SK-N-SH treated with all-trans-retinoic acid at 6 μM for 48 hours (cell line): ENCODE data around the gene GPR153.

ENCODE experiments used
- ATAC-seq: fragments of 200-7000 bp; cut with Tn5 transposase; 3 replicates; pipeline ENCODE4 v1.9.1; 2020; ENCODE audit warnings: mild to moderate bottlenecking, moderate library complexity
- ARNTL ChIP-seq: fragments of 450-650 bp; formaldehyde crosslinking; IDR thresholded peaks from 2 replicates; pipeline ENCODE4 v1.5.0; 2020; ENCODE audit warnings: low read depth, mild to moderate bottlenecking, moderate library complexity, borderline replicate concordance
- BACH2 ChIP-seq: fragments of 250-450 bp; sonication (Bioruptor Pico); IDR thresholded peaks from 2 replicates; pipeline ENCODE4 v1.9.0; 2021; ENCODE audit warnings: mild to moderate bottlenecking, borderline replicate concordance
- CREB5 ChIP-seq: fragments of 250-450 bp; sonication (Bioruptor Pico); IDR thresholded peaks from 2 replicates; pipeline ENCODE4 v1.5.1; 2020; ENCODE audit warnings: low read depth, mild to moderate bottlenecking, moderate library complexity
- CSDC2 ChIP-seq: fragments of 250-450 bp; sonication (Bioruptor Pico); IDR thresholded peaks from 2 replicates; pipeline ENCODE4 v1.5.0; 2020; ENCODE audit warnings: mild to moderate bottlenecking, moderate library complexity
- ESRRG ChIP-seq: fragments of 250-450 bp; sonication (Bioruptor Pico); IDR thresholded peaks from 2 replicates; pipeline ENCODE4 v1.6.1; 2021; ENCODE audit warnings: mild to moderate bottlenecking
- GLIS3 ChIP-seq: fragments of 250-450 bp; sonication (Bioruptor Pico); IDR thresholded peaks from 2 replicates; pipeline ENCODE4 v1.5.0; 2020; ENCODE audit warnings: mild to moderate bottlenecking, moderate library complexity
- ISL1 ChIP-seq: fragments of 250-450 bp; sonication (Bioruptor Pico); IDR thresholded peaks from 2 replicates; pipeline ENCODE4 v2.1.2; 2022; ENCODE audit warnings: mild to moderate bottlenecking, moderate library complexity
- OSR1 ChIP-seq: fragments of 250-450 bp; sonication (Bioruptor Pico); IDR thresholded peaks from 2 replicates; pipeline ENCODE4 v1.8.0; 2022; ENCODE audit warnings: moderate library complexity, mild to moderate bottlenecking, inconsistent platforms
- PPARA ChIP-seq: fragments of 250-450 bp; sonication (Bioruptor Pico); IDR thresholded peaks from 2 replicates; pipeline ENCODE4 v1.5.0; 2020; ENCODE audit warnings: mild to moderate bottlenecking, borderline replicate concordance
- RARB ChIP-seq: fragments of 250-450 bp; sonication (Bioruptor Pico); IDR thresholded peaks from 2 replicates; pipeline ENCODE4 v1.8.0; 2021; ENCODE audit warnings: mild to moderate bottlenecking, moderate library complexity
- SNAI2 ChIP-seq: fragments of 250-450 bp; sonication (Bioruptor Pico); IDR thresholded peaks from 2 replicates; pipeline ENCODE4 v1.5.0; 2020; ENCODE audit warnings: mild to moderate bottlenecking, moderate library complexity
- TCF4 ChIP-seq: fragments of 250-450 bp; sonication (Bioruptor Pico); IDR thresholded peaks from 2 replicates; pipeline ENCODE4 v1.8.0; 2021; ENCODE audit warnings: mild to moderate bottlenecking, moderate library complexity, borderline replicate concordance
- TOX ChIP-seq: fragments of 250-450 bp; sonication (Bioruptor Pico); IDR thresholded peaks from 2 replicates; pipeline ENCODE4 v1.8.0; 2021; ENCODE audit warnings: mild to moderate bottlenecking, moderate library complexity, borderline replicate concordance
- TSHZ2 ChIP-seq: fragments of 250-450 bp; sonication (Bioruptor Pico); IDR thresholded peaks from 2 replicates; pipeline ENCODE4 v1.5.0; 2020; ENCODE audit warnings: mild to moderate bottlenecking, moderate library complexity
- ZC3H10 ChIP-seq: fragments of 250-450 bp; sonication (Bioruptor Pico); IDR thresholded peaks from 2 replicates; pipeline ENCODE4 v1.5.1; 2021; ENCODE audit warnings: mild to moderate bottlenecking, moderate library complexity
- ZFP3 ChIP-seq: fragments of 250-450 bp; sonication (Bioruptor Pico); IDR thresholded peaks from 2 replicates; pipeline ENCODE4 v1.5.0; 2020; ENCODE audit warnings: mild to moderate bottlenecking, moderate library complexity
- ZFP30 ChIP-seq: fragments of 450-650 bp; formaldehyde crosslinking; IDR thresholded peaks from 2 replicates; pipeline ENCODE4 v1.5.0; 2022; ENCODE audit warnings: mild to moderate bottlenecking, moderate library complexity
- ZNF565 ChIP-seq: fragments of 450-650 bp; formaldehyde crosslinking; conservative IDR thresholded peaks from 2 replicates; pipeline ENCODE4 v1.5.0; 2020; ENCODE audit warnings: low read depth, mild to moderate bottlenecking, moderate library complexity
- ZNF70 ChIP-seq: fragments of 450-650 bp; formaldehyde crosslinking; IDR thresholded peaks from 2 replicates; pipeline ENCODE4 v1.5.0; 2020; ENCODE audit warnings: mild to moderate bottlenecking, moderate library complexity
- TF ChIP-seq, protein P1 (sequence below): fragments of 250-450 bp; sonication (Bioruptor Pico); IDR thresholded peaks from 2 replicates; pipeline ENCODE4 v1.8.0; 2020; ENCODE audit warnings: mild to moderate bottlenecking, moderate library complexity, borderline replicate concordance
- TF ChIP-seq, protein P2 (sequence below): fragments of 250-450 bp; sonication (Bioruptor Pico); IDR thresholded peaks from 2 replicates; pipeline ENCODE4 v1.8.0; 2021; ENCODE audit warnings: low read depth, mild to moderate bottlenecking, moderate library complexity, borderline replicate concordance
- TF ChIP-seq, protein P3 (sequence below): fragments of 250-450 bp; sonication (Bioruptor Pico); IDR thresholded peaks from 2 replicates; pipeline ENCODE4 v1.5.1; 2021; ENCODE audit warnings: mild to moderate bottlenecking, moderate library complexity

GPR153 gene

GRCh38 chr1:6239213-6239752, 21.6 kb downstream of the GPR153 start:
- TF ChIP-seq, protein P1, sequence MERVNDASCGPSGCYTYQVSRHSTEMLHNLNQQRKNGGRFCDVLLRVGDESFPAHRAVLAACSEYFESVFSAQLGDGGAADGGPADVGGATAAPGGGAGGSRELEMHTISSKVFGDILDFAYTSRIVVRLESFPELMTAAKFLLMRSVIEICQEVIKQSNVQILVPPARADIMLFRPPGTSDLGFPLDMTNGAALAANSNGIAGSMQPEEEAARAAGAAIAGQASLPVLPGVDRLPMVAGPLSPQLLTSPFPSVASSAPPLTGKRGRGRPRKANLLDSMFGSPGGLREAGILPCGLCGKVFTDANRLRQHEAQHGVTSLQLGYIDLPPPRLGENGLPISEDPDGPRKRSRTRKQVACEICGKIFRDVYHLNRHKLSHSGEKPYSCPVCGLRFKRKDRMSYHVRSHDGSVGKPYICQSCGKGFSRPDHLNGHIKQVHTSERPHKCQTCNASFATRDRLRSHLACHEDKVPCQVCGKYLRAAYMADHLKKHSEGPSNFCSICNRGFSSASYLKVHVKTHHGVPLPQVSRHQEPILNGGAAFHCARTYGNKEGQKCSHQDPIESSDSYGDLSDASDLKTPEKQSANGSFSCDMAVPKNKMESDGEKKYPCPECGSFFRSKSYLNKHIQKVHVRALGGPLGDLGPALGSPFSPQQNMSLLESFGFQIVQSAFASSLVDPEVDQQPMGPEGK (CRISPR knock-in tag): no peak
- TF ChIP-seq ZFP3 (CRISPR knock-in tag): no peak
- TF ChIP-seq ZFP30: no peak
- TF ChIP-seq OSR1 (CRISPR knock-in tag): no peak
- TF ChIP-seq ZNF565 (CRISPR knock-in tag): no peak
- TF ChIP-seq ISL1 (CRISPR knock-in tag): no peak
- no peak for TF ChIP-seq GLIS3 (CRISPR knock-in tag)
- TF ChIP-seq ARNTL (CRISPR knock-in tag): no peak
- no peak for TF ChIP-seq CSDC2 (CRISPR knock-in tag)
- no peak for TF ChIP-seq ZNF70 (CRISPR knock-in tag)
- no peak for TF ChIP-seq PPARA (CRISPR knock-in tag)
- TF ChIP-seq, protein P2, sequence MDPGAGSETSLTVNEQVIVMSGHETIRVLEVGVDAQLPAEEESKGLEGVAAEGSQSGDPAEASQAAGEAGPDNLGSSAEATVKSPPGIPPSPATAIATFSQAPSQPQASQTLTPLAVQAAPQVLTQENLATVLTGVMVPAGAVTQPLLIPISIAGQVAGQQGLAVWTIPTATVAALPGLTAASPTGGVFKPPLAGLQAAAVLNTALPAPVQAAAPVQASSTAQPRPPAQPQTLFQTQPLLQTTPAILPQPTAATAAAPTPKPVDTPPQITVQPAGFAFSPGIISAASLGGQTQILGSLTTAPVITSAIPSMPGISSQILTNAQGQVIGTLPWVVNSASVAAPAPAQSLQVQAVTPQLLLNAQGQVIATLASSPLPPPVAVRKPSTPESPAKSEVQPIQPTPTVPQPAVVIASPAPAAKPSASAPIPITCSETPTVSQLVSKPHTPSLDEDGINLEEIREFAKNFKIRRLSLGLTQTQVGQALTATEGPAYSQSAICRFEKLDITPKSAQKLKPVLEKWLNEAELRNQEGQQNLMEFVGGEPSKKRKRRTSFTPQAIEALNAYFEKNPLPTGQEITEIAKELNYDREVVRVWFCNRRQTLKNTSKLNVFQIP: no peak
- TF ChIP-seq BACH2: no peak
- TF ChIP-seq, protein P3, sequence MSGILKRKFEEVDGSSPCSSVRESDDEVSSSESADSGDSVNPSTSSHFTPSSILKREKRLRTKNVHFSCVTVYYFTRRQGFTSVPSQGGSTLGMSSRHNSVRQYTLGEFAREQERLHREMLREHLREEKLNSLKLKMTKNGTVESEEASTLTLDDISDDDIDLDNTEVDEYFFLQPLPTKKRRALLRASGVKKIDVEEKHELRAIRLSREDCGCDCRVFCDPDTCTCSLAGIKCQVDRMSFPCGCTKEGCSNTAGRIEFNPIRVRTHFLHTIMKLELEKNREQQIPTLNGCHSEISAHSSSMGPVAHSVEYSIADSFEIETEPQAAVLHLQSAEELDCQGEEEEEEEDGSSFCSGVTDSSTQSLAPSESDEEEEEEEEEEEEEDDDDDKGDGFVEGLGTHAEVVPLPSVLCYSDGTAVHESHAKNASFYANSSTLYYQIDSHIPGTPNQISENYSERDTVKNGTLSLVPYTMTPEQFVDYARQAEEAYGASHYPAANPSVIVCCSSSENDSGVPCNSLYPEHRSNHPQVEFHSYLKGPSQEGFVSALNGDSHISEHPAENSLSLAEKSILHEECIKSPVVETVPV (CRISPR knock-in tag): no peak
- no peak for TF ChIP-seq TCF4 (CRISPR knock-in tag)
- no peak for TF ChIP-seq CREB5
- TF ChIP-seq TOX: no peak
- TF ChIP-seq RARB (CRISPR knock-in tag): no peak
- TF ChIP-seq TSHZ2: no peak
- no peak for TF ChIP-seq ESRRG (CRISPR knock-in tag)
- no peak for ATAC-seq

DNA sequence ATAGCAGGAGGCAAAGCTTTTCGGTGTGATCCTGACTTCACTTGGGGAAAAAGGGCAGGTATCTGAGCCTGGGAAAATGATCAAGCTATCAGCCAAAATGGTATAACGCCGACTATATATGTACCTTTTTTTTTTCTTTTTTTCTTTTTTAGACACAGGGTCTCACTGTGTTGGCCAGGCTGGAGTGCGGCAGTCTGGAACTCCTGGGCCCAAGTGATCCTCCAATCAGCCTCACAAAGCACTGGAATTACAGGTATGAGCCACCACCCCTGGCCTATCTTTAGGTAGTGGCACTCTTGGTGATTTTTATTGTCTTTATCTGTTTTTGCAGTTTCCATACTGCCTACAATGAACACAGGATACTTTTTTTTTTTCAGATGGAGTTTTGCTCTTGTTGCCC, 23.8 kb downstream of the GPR153 start:
- no peak for ATAC-seq
- TF ChIP-seq, protein P3 (CRISPR knock-in tag): no peak
- TF ChIP-seq ZNF565 (CRISPR knock-in tag): no peak
- TF ChIP-seq ZFP3 (CRISPR knock-in tag): no peak
- no peak for TF ChIP-seq ZFP30
- no peak for TF ChIP-seq TCF4 (CRISPR knock-in tag)
- TF ChIP-seq ZNF70 (CRISPR knock-in tag): no peak
- no peak for TF ChIP-seq TSHZ2
- TF ChIP-seq CSDC2 (CRISPR knock-in tag): no peak
- no peak for TF ChIP-seq GLIS3 (CRISPR knock-in tag)
- TF ChIP-seq ESRRG (CRISPR knock-in tag): no peak
- no peak for TF ChIP-seq ZC3H10 (CRISPR knock-in tag)
- no peak for TF ChIP-seq PPARA (CRISPR knock-in tag)
- TF ChIP-seq, protein P1 (CRISPR knock-in tag): no peak
- TF ChIP-seq SNAI2 (CRISPR knock-in tag): no peak
- no peak for TF ChIP-seq OSR1 (CRISPR knock-in tag)
